ENCODE data around the gene SH2D1A.
"Not testable (repeated sequence)": the region's sequence is repeated elsewhere in the genome, so short reads cannot be mapped to it uniquely, and the experiment has no call there.

The SH2D1A gene

GRCh38 chrX:124346117-124346876 is at the start of gene SH2D1A:
SH2D1A (plus strand) TSS chrX:124346563; CDS start chrX:124346643, 80 bp downstream.
- DNase-seq = no peak

- not testable (repeated sequence) for DNase-seq
These were observed 47.0 kb upstream of the SH2D1A start for GRCh38 chrX:124299323-124299722.

- DNase-seq = no peak
These were observed 46.0 kb upstream of the SH2D1A start for GRCh38 chrX:124300405-124300804.

- no peak for DNase-seq
These were observed 39.0 kb upstream of the SH2D1A start for GRCh38 chrX:124307253-124307907.

GRCh38 chrX:124325732-124326131 is 20.6 kb upstream of the SH2D1A start:
- DNase-seq = no peak

- DNase-seq = no peak
These were observed 17.6 kb upstream of the SH2D1A start for GRCh38 chrX:124328765-124329164.

- DNase-seq = no peak
These were observed 13.6 kb upstream of the SH2D1A start, which contains the start of gene TEX13D for GRCh38 chrX:124332481-124333424. TEX13D (plus strand) TSS chrX:124332660; CDS start chrX:124332918, 258 bp downstream.

GRCh38 chrX:124333862-124334261 is 12.5 kb upstream of the SH2D1A start:
- no peak for DNase-seq

- DNase-seq = not testable (repeated sequence)
These were observed 11.8 kb upstream of the SH2D1A start for GRCh38 chrX:124334555-124334954.

GRCh38 chrX:124335598-124335997 is 10.8 kb upstream of the SH2D1A start:
- DNase-seq = no peak

GRCh38 chrX:124337916-124338315 is 8.4 kb upstream of the SH2D1A start:
- no peak for DNase-seq

GRCh38 chrX:124338733-124339514 is 7.4 kb upstream of the SH2D1A start:
- no peak for DNase-seq

- DNase-seq = no peak
These were observed 4.8 kb upstream of the SH2D1A start for GRCh38 chrX:124341396-124342132.

GRCh38 chrX:124342174-124342867 is 4.0 kb upstream of the SH2D1A start:
- DNase-seq = no peak

GRCh38 chrX:124343016-124343415 is 3.3 kb upstream of the SH2D1A start:
- no peak for DNase-seq

- DNase-seq = no peak
These were observed 2.1 kb upstream of the SH2D1A start for GRCh38 chrX:124344246-124344645.

GRCh38 chrX:124346877-124347241 is 496 bp downstream of the SH2D1A start:
- no peak for DNase-seq

- peak in 1 of 2 donors; percentile 25 for DNase-seq
These were observed 879 bp downstream of the SH2D1A start for GRCh38 chrX:124347242-124347641.

- DNase-seq = no peak
These were observed 1.8 kb downstream of the SH2D1A start for GRCh38 chrX:124348182-124348581.

GRCh38 chrX:124348885-124349453 is 2.6 kb downstream of the SH2D1A start:
- no peak for DNase-seq

- no peak for DNase-seq
These were observed 8.3 kb downstream of the SH2D1A start for GRCh38 chrX:124354648-124355047.
